ENCODE results near the gene RETREG3.

GRCh38 chr17:42577140-42577531, 32.0 kb downstream of the RETREG3 start:
- TF ChIP-seq CTCF (IDR thresholded peaks at IDR 0.05) (no peak), POLR2A (IDR thresholded peaks at IDR 0.05) (no peak), POLR2AphosphoS5 (IDR thresholded peaks at IDR 0.05) (no peak), EP300 (IDR thresholded peaks at IDR 0.05) (no peak)

Data from upper lobe of left lung (tissue), 4 donors.